Mesendoderm (in vitro differentiated cells): Measurements from ENCODE around the gene CDCP1. TPM values are rescaled to one million over a fixed set of nuclear protein-coding genes. Genes with fewer than 3 reads are reported as not detected.

Source experiments
- DNase-seq: peaks from one replicate; pipeline ENCODE4 v3.0.0; 2013
- H2AK5ac ChIP-seq: 2 replicates; pipeline ENCODE4 v1.6.1; 2013; ENCODE audit warnings: low read length, inconsistent platforms
- H2BK120ac ChIP-seq: 2 replicates; pipeline ENCODE4 v1.6.1; 2013; ENCODE audit warnings: low read depth, mild to moderate bottlenecking, low read length, moderate library complexity, mixed read lengths
- H2BK15ac ChIP-seq: replicated peaks from 2 replicates; pipeline ENCODE4 v1.6.1; 2013; ENCODE audit warnings: low read depth, mild to moderate bottlenecking, moderate library complexity
- H2BK5ac ChIP-seq: 2 replicates; pipeline ENCODE4 v1.6.1; 2013; ENCODE audit warnings: low read length, inconsistent platforms
- H3K18ac ChIP-seq: 2 replicates; pipeline ENCODE4 v1.6.1; 2013; ENCODE audit warnings: mild to moderate bottlenecking, low read length, mixed read lengths
- H3K23ac ChIP-seq: one replicate; pipeline ENCODE4 v1.6.1; 2013; ENCODE audit warnings: low read length
- H3K27ac ChIP-seq: 2 replicates; pipeline ENCODE4 v1.5.1; 2013; ENCODE audit warnings: low read depth, mild to moderate bottlenecking, inconsistent platforms, low read length, moderate library complexity
- H3K27me3 ChIP-seq: 2 replicates; pipeline ENCODE4 v1.6.1; 2013; ENCODE audit warnings: low read length, control low read depth, mild to moderate bottlenecking, inconsistent platforms; ENCODE audit not compliant: insufficient read depth, poor library complexity
- H3K36me3 ChIP-seq: 2 replicates; pipeline ENCODE4 v1.6.1; 2013; ENCODE audit warnings: low read length, inconsistent platforms; ENCODE audit not compliant: control insufficient read depth, insufficient read depth
- H3K4ac ChIP-seq: one replicate; pipeline ENCODE4 v1.6.1; 2013; ENCODE audit warnings: low read depth, mild to moderate bottlenecking, low read length, moderate library complexity
- H3K4me1 ChIP-seq: 2 replicates; pipeline ENCODE4 v1.6.1; 2013; ENCODE audit warnings: low read depth, low read length, inconsistent platforms; ENCODE audit not compliant: control insufficient read depth
- H3K4me2 ChIP-seq: 2 replicates; pipeline ENCODE4 v1.6.1; 2013; ENCODE audit warnings: low read length
- H3K4me3 ChIP-seq: 2 replicates; pipeline ENCODE4 v1.5.1; 2013; ENCODE audit warnings: mild to moderate bottlenecking, low read length
- H3K56ac ChIP-seq: one replicate; pipeline ENCODE4 v1.6.1; 2013; ENCODE audit warnings: low read length
- H3K79me1 ChIP-seq: 2 replicates; pipeline ENCODE4 v1.6.1; 2013; ENCODE audit warnings: low read length, inconsistent platforms
- H3K79me2 ChIP-seq: 2 replicates; pipeline ENCODE4 v1.6.1; 2013; ENCODE audit warnings: mild to moderate bottlenecking, low read length; ENCODE audit not compliant: control insufficient read depth, insufficient read depth
- H3K9ac ChIP-seq: 2 replicates; pipeline ENCODE4 v1.6.1; 2013; ENCODE audit warnings: low read length, inconsistent platforms
- H4K5ac ChIP-seq: one replicate; pipeline ENCODE4 v1.6.1; 2013; ENCODE audit warnings: low read length
- H4K8ac ChIP-seq: one replicate; pipeline ENCODE4 v1.6.1; 2013; ENCODE audit warnings: low read depth, mild to moderate bottlenecking, control low read depth, low read length, moderate library complexity
- WGBS: extraction: QIAGEN DNeasy Blood & Tissue Kit; methylation state at CpG from one replicate; pipeline ENCODE4 v1.1.7; 2013; ENCODE audit warnings: low lambda C conversion rate, missing lambda C conversion rate; ENCODE audit not compliant: insufficient coverage; ENCODE audit errors: extremely low coverage; 5-methylcytosine and 5-hydroxymethylcytosine counted together
- polyA plus RNA-seq, 2 experiments: library from polyadenylated mRNA; stranded (reverse); fragments of 200-250 nt; gene quantifications; one replicate each; pipeline ENCODE4 v1.2.3, GENCODE V29; 2013

CDCP1 gene
- polyA plus RNA-seq (2013, experiment 1 of 2) = 7.2 TPM
- 6.9 TPM for polyA plus RNA-seq (2013, experiment 2 of 2)

GRCh38 chr3:45145681-45146614, at the start of gene CDCP1:
Gene CDCP1, minus strand, starts transcription at chr3:45146378. Its CDS starts 91 bp downstream, at chr3:45146287.
- no CpG with 5 or more reads among the region's 92 CpGs for WGBS
- peak within 1 kb of the TSS; percentile 75 for H3K9ac ChIP-seq

GRCh38 chr3:45194791-45195190, 48.6 kb upstream of the CDCP1 start:
- Histone ChIP-seq H3K4me2 (no peak overlapping the region), H3K18ac (no peak overlapping the region), H3K9ac (no peak overlapping the region), H2BK120ac (no peak overlapping the region), H3K4ac (no peak overlapping the region), H3K4me3 (no peak overlapping the region), H2BK15ac (no peak overlapping the region), H3K79me2 (no peaks in the 10 kb centered on the region), H4K8ac (no peak overlapping the region), H3K4me1 (peaks cover 2% of the 10 kb centered on the region), H3K23ac (no peak overlapping the region), H2AK5ac (no peak overlapping the region), H3K27me3 (no peaks in the 10 kb centered on the region), H3K36me3 (no peaks in the 10 kb centered on the region), H3K79me1 (no peaks in the 10 kb centered on the region), H2BK5ac (no peak overlapping the region), H3K27ac (no peak overlapping the region), H4K5ac (no peak overlapping the region), H3K56ac (no peak overlapping the region)
- WGBS = no CpG with 5 or more reads among the region's 5 CpGs
- no peak for DNase-seq

More at GRCh38 chr3:45145681-45146614, at the start of gene CDCP1:
- Histone ChIP-seq H2AK5ac (no peak within 1 kb of the TSS), H3K79me1 (peaks cover 1% of the 10 kb centered on the region), H3K4ac (no peak within 1 kb of the TSS), H4K5ac (no peak within 1 kb of the TSS), H4K8ac (no peak within 1 kb of the TSS), H2BK120ac (no peak within 1 kb of the TSS), H3K27ac (no peak within 1 kb of the TSS), H2BK5ac (peak within 1 kb of the TSS; percentile 13), H3K4me3 (peak within 1 kb of the TSS; percentile 70), H3K18ac (peak within 1 kb of the TSS; percentile 46), H2BK15ac (no peak within 1 kb of the TSS), H3K27me3 (no peaks in the 10 kb centered on the region), H3K79me2 (peaks cover 5% of the 10 kb centered on the region), H3K23ac (no peak within 1 kb of the TSS), H3K4me1 (peaks cover 2% of the 10 kb centered on the region), H3K4me2 (peak within 1 kb of the TSS; percentile 98), H3K36me3 (no peaks in the 10 kb centered on the region), H3K56ac (peak within 1 kb of the TSS; percentile 84)
- peak; percentile 58 for DNase-seq

- Histone ChIP-seq H3K4me1 (no peaks in the 10 kb centered on the region), H2BK5ac (no peak overlapping the region), H3K27me3 (no peaks in the 10 kb centered on the region), H3K9ac (no peak overlapping the region), H3K56ac (no peak overlapping the region), H3K79me1 (no peaks in the 10 kb centered on the region), H3K4me3 (no peak overlapping the region), H2BK15ac (no peak overlapping the region), H2AK5ac (no peak overlapping the region), H3K79me2 (no peaks in the 10 kb centered on the region), H2BK120ac (no peak overlapping the region), H4K5ac (no peak overlapping the region), H3K27ac (no peak overlapping the region), H3K18ac (no peak overlapping the region), H3K4me2 (no peak overlapping the region), H3K36me3 (no peaks in the 10 kb centered on the region), H3K4ac (no peak overlapping the region), H4K8ac (no peak overlapping the region), H3K23ac (no peak overlapping the region)
- WGBS = no CpG with 5 or more reads among the region's 3 CpGs
- DNase-seq = no peak
Observed at GRCh38 chr3:45191924-45192417, 45.8 kb upstream of the CDCP1 start.

- Histone ChIP-seq H3K18ac (no peak overlapping the region), H3K79me2 (no peaks in the 10 kb centered on the region), H2BK5ac (no peak overlapping the region), H3K4me1 (no peaks in the 10 kb centered on the region), H2BK15ac (no peak overlapping the region), H3K23ac (no peak overlapping the region), H3K4ac (no peak overlapping the region), H3K27ac (no peak overlapping the region), H3K79me1 (no peaks in the 10 kb centered on the region), H3K27me3 (no peaks in the 10 kb centered on the region), H3K9ac (no peak overlapping the region), H3K4me2 (no peak overlapping the region), H4K5ac (no peak overlapping the region), H2AK5ac (no peak overlapping the region), H3K36me3 (no peaks in the 10 kb centered on the region), H4K8ac (no peak overlapping the region), H3K4me3 (no peak overlapping the region), H3K56ac (no peak overlapping the region), H2BK120ac (no peak overlapping the region)
- no CpG with 5 or more reads among the region's 4 CpGs for WGBS
- no peak for DNase-seq
Observed at GRCh38 chr3:45191424-45191823, 45.2 kb upstream of the CDCP1 start.

- Histone ChIP-seq H3K56ac (no peak overlapping the region), H3K79me1 (no peaks in the 10 kb centered on the region), H3K79me2 (no peaks in the 10 kb centered on the region), H3K18ac (no peak overlapping the region), H3K4me2 (no peak overlapping the region), H3K23ac (no peak overlapping the region), H2BK5ac (no peak overlapping the region), H2BK120ac (no peak overlapping the region), H3K9ac (no peak overlapping the region), H3K36me3 (no peaks in the 10 kb centered on the region), H4K8ac (no peak overlapping the region), H2AK5ac (no peak overlapping the region), H3K4ac (no peak overlapping the region), H2BK15ac (no peak overlapping the region), H3K4me1 (no peaks in the 10 kb centered on the region), H3K4me3 (no peak overlapping the region), H3K27me3 (no peaks in the 10 kb centered on the region), H3K27ac (no peak overlapping the region), H4K5ac (no peak overlapping the region)
- no peak for DNase-seq
- WGBS = no CpG with 5 or more reads among the region's 8 CpGs
Observed at GRCh38 chr3:45188719-45189659, 42.8 kb upstream of the CDCP1 start.
